ENCODE data around the gene POFUT2.

Gene POFUT2

GRCh38 chr21:45246386-45247320, 41.0 kb downstream of the POFUT2 start:
- TF ChIP-seq FOXP2 (optimal IDR thresholded peaks at IDR 0.05; ENCODE audit: borderline replicate concordance, extremely low read depth, extremely low read length, insufficient read depth) = no peak
- TF ChIP-seq TAF1 (IDR thresholded peaks at IDR 0.05; ENCODE audit: borderline replicate concordance, insufficient read depth, low read length) = no peak
- no peak for TF ChIP-seq POLR2AphosphoS5 (IDR thresholded peaks at IDR 0.05; ENCODE audit: low read depth, low read length)
- TF ChIP-seq, protein P1, sequence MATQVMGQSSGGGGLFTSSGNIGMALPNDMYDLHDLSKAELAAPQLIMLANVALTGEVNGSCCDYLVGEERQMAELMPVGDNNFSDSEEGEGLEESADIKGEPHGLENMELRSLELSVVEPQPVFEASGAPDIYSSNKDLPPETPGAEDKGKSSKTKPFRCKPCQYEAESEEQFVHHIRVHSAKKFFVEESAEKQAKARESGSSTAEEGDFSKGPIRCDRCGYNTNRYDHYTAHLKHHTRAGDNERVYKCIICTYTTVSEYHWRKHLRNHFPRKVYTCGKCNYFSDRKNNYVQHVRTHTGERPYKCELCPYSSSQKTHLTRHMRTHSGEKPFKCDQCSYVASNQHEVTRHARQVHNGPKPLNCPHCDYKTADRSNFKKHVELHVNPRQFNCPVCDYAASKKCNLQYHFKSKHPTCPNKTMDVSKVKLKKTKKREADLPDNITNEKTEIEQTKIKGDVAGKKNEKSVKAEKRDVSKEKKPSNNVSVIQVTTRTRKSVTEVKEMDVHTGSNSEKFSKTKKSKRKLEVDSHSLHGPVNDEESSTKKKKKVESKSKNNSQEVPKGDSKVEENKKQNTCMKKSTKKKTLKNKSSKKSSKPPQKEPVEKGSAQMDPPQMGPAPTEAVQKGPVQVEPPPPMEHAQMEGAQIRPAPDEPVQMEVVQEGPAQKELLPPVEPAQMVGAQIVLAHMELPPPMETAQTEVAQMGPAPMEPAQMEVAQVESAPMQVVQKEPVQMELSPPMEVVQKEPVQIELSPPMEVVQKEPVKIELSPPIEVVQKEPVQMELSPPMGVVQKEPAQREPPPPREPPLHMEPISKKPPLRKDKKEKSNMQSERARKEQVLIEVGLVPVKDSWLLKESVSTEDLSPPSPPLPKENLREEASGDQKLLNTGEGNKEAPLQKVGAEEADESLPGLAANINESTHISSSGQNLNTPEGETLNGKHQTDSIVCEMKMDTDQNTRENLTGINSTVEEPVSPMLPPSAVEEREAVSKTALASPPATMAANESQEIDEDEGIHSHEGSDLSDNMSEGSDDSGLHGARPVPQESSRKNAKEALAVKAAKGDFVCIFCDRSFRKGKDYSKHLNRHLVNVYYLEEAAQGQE (IDR thresholded peaks at IDR 0.05; ENCODE audit: insufficient read depth in 1 of 2, low read depth in 2 of 2, low read length in 2 of 2) = no peak
- TF ChIP-seq SIN3A (IDR thresholded peaks at IDR 0.05; ENCODE audit: borderline replicate concordance, insufficient read depth, low read length) = no peak

DNA sequence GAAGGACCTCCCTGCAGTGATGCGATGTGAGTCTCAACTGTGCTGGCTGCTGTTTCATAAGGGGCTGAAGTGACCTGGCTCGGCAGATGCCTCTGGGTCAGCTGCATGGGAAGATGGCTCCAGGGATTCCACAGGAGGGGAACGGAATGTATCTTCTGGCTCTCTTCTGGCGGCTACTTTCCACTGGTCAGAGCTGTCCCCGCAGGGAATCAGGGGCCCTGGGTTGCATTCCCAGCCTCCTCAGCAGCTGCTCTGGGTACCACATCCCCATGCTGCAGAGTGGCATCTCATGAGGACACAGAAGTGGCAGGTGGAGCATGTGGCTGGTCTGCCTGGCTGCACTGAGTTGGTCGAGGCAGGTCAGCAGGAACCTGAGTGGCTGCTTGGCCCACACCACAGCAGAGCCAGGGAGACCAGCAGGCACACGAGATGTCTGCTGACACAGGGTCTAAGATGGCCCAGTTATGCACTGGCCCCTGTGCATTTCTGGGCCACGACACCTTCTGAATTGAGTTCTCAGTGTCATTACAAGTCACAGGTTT, 42.8 kb downstream of the POFUT2 start:
- TF ChIP-seq TAF1 (IDR thresholded peaks at IDR 0.05; ENCODE audit: borderline replicate concordance, insufficient read depth, low read length) (no peak), POLR2AphosphoS5 (IDR thresholded peaks at IDR 0.05; ENCODE audit: low read depth, low read length) (no peak), SIN3A (IDR thresholded peaks at IDR 0.05; ENCODE audit: borderline replicate concordance, insufficient read depth, low read length) (no peak), FOXP2 (optimal IDR thresholded peaks at IDR 0.05; ENCODE audit: borderline replicate concordance, extremely low read depth, extremely low read length, insufficient read depth) (no peak)
- TF ChIP-seq, protein P1 (IDR thresholded peaks at IDR 0.05; ENCODE audit: insufficient read depth in 1 of 2, low read depth in 2 of 2, low read length in 2 of 2) = no peak

DNA sequence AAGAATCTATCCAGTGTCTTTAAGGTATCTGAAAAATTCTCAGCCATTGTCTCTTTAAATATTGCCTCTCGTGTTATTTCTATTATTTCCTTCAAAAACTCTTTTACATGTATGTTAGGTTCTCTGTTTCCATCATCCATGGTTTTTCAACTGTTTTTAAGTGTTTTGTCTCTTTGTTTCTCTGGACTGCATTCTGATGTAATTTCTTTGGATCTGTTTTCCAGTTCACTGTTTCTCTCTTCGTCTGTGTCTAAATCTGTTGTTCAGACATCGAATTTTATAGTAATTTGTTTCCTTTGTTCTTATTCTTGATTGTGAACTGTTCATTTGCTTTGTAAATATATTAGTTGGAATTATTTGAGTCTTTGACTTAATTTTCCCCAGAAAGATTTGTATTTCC, 44.1 kb downstream of the POFUT2 start:
- TF ChIP-seq TAF1 (IDR thresholded peaks at IDR 0.05; ENCODE audit: borderline replicate concordance, insufficient read depth, low read length) = no peak
- TF ChIP-seq FOXP2 (optimal IDR thresholded peaks at IDR 0.05; ENCODE audit: borderline replicate concordance, extremely low read depth, extremely low read length, insufficient read depth) = no peak
- TF ChIP-seq, protein P1 (IDR thresholded peaks at IDR 0.05; ENCODE audit: insufficient read depth in 1 of 2, low read depth in 2 of 2, low read length in 2 of 2) = no peak
- TF ChIP-seq SIN3A (IDR thresholded peaks at IDR 0.05; ENCODE audit: borderline replicate concordance, insufficient read depth, low read length) = no peak
- no peak for TF ChIP-seq POLR2AphosphoS5 (IDR thresholded peaks at IDR 0.05; ENCODE audit: low read depth, low read length)

- TF ChIP-seq, protein P1 (IDR thresholded peaks at IDR 0.05; ENCODE audit: insufficient read depth in 1 of 2, low read depth in 2 of 2, low read length in 2 of 2) = no peak
- TF ChIP-seq TAF1 (IDR thresholded peaks at IDR 0.05; ENCODE audit: borderline replicate concordance, insufficient read depth, low read length) (no peak), POLR2AphosphoS5 (IDR thresholded peaks at IDR 0.05; ENCODE audit: low read depth, low read length) (no peak), FOXP2 (optimal IDR thresholded peaks at IDR 0.05; ENCODE audit: borderline replicate concordance, extremely low read depth, extremely low read length, insufficient read depth) (no peak), SIN3A (IDR thresholded peaks at IDR 0.05; ENCODE audit: borderline replicate concordance, insufficient read depth, low read length) (no peak)
These were observed 46.3 kb downstream of the POFUT2 start for GRCh38 chr21:45241357-45241756.

Measured in PFSK-1 (cell line).